RPMI8226 (cell line): ENCODE data around the gene ZEB2.

Source experiments
- DNase-seq: peaks from one replicate; pipeline ENCODE4 v3.0.0-alpha.2; 2015

Gene ZEB2

DNA sequence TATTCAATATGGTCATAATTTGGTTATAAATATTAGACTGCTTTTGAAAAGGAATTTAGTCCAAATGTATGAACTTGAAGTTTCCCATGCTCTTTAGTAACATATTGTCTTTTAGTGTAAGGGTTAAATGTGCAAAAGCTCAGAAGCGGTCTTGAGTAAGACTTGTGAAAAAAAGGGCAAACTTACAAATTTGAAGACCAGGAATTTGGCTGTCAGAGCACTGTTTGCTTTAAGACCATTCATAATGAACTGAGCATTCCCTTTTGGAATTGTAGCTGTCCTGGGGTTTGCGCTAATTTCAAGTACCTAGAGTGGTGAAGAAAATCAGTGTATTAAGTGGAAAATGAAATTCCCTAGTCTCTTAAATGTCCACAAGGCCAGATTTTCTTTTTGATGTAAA, 6.9 kb upstream of the ZEB2 start:
- no peak for DNase-seq

- DNase-seq: no peak
Observed at GRCh38 chr2:144524118-144525009, 4.4 kb upstream of the ZEB2 start.

DNA sequence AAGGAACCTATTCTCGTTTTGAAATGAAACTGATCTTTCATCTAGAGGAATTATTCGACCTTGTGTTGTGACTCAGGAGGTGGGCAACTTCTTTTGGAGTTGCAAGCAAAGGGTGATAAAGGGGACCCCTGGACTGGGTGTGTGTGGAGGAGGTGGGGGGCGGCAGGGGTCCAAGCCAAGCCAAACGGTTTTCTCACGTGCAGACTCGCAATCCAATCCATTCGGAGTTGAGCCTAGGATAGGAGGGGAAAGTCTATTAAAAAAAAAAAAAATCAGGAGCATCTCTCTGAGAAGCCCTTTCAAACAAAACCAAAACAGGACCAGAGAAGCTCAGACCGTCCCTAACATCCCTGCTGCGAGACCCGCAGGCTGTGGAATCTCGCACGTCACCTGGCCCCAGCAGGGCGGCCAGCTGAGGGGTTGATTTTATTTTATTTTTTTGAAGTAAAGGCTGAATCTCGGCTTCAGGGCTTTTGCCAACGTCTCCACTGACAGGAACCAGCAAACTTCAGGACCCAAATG, 3.7 kb upstream of the ZEB2 start:
- no peak for DNase-seq

DNA sequence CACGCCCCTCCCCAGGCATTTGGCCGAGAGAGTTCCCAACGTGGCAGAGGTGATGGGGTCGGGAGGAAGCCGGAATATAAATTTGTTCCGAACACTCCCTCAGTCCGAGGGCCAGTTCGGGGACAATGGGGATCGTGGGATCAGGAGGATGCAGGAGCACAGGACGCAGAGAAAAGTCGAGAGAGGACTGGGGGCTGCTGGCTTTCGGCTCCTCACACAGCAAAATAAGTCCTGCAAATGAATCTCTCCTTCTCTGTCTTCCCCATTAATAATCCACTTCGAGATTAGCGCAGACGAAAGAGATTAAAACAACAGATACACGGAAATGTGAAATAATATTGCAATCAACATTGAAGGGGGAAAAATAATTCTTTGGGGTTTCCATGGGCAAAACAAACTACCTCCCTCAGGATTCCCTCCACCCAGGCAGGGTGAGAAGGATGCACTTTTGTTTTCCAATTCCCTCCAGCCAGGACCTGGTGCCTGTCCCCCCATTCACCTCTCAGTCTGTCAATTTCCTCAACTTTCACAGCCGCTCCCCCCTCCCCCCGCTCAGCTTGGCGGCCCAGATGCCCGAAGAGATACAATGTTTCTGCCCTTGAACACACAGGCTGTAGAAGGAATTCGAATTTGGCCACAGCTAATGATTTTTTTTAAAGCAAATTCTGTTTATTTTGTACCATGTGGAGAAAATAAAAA, 3.1 kb upstream of the ZEB2 start:
- DNase-seq: no peak

- no peak for DNase-seq
Observed at GRCh38 chr2:144522176-144522896, 2.4 kb upstream of the ZEB2 start.

GRCh38 chr2:144521686-144522085, 1.8 kb upstream of the ZEB2 start:
- DNase-seq: no peak

GRCh38 chr2:144520756-144521487, 1.0 kb upstream of the ZEB2 start:
- DNase-seq: no peak

GRCh38 chr2:144519597-144519933, 354 bp downstream of the ZEB2 start:
- no peak for DNase-seq

GRCh38 chr2:144518748-144519596, 947 bp downstream of the ZEB2 start:
- DNase-seq: peak; percentile 44

DNA sequence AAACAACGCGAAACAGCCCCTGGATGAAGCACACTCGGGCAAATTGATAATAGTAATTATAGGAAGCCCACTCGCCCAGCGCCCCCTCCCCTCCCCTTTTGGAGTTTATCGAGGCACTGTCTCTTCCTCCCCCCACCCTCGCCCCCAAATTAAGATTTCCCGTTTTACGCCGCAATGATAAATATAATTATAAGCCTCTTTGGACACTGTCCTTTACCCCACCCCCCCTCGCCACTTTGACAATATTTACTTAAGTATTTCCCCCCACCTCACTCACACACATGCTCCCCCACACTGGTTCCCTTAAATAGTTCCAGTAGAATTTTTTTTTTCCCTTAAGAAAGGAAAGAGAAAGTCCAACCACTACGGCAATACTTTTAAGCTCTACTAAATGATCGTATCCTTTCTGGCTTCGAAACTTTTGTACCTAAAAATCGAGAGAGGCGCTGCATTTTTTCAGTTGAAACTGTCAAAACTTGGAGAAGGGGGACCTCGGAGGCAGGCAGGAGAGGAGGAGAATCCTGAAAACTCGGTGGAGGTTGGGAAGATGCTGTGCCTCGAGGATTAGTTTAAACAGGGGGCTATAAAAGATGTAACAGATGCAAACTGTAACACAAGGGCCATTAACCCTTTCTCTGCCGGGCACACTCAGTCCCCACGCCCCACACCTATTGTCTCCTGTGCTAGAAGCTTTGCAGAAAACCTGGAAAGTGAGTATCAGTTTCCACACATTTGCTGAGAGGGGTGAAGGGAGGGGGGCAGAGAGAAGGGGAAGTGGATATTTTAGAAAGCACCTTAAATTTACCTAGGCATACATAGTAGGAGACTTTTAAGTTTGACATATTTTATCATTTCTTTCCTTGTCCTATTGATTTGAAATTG, 1.8 kb downstream of the ZEB2 start:
- DNase-seq: no peak

DNA sequence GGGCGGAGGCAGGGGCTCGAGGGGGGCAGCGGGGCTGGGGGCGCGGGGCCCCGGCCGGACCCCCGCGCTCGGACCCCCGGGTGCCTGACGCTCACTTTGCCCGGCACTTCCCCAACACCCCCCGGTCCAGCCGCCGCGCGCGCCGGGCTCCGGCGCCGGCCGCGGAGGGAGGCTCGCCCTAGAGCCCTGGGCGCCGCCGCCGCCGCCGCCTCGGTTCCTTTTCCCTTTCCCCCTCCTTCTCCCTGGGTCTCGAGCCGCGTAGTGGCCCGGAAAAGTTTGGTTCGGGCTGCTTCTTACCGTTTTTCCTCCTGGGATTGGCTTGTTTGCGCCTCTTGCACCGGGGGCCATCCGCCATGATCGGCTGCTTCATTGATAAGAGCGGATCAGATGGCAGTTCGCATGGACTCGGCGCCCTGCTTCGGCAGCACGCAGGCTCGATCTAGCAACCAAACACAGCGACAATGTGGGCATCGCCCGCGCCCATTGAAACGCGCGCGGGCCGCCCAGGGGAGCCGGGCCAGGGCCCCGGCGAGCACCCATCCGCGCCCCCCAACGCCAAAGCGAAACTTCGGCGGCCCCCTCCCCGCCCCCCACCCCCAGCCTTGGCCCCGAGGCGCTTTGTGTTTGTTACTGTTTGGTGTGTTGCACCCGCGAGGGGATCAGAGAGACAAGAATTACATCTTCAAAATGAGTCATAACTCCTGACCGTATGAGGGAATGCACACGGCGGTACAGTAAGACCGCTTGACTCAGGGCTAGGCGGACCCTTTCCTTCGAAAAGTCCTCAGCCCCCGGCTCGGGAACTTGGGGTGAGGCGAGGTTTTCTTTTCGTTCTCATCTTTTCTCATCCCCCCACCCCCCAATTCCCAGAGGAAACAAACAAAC, 2.7 kb downstream of the ZEB2 start:
- no peak for DNase-seq

DNA sequence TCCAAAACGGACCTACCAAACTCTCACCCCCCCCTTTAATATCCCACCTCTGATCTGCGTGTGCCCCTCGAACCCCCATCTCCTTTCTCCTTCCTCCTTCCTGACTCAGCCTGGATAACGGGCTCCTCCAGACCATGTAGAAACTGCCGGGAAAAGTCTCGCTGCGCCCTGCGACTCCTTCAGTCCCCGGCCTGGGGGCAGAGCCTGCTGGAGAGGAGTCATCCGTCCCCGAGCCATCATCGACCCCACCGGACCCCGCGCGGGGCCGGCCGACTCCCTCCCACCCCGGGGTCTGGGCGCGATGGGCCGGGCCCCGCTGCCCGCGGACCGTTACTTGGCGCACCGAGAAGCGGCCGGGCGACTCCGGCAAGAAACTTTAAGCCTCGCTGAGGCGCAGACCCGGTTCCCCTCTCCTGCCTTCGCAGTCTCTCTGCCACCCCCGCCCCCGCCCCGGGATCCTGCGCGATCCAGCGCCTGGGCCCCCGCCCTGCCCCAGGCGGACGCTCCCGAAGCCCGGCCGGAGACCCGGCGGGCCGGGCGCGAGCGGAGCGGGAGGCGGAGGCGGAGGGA, 3.4 kb downstream of the ZEB2 start:
- DNase-seq: no peak

DNA sequence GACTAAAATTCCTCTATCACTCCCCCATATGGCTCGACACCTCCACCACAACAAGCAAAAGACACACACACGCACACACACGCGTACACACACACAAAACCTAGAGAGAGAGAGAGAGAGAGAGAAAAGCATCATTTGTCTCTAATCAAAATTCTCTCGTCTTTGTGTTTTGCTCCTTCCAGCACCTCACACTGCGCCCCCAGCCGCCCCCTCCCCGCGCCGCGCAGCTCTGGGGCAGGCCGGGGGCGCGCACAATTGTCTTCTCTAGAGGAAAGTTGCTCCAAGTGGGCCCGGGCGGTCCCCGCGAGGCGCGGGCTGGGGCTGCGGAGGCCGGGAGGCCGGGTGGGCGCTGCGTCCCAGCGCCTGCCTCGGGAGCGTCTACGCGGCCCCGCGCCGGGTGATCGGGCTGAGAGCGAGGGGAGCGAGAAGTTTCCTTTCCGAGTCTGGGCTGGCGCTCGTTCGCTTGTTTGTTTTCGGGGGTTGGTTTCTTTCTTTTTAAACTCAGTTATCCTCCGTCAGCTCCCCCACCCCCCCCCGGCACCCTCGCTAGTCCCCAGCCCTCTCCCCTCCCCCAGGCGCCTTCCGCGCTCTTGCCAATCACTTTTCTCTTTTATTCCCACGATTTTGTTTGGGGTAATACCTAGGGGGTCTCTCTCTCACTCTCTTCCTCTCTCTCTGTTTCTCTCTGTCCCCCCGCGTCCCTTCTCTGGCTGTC, 4.1 kb downstream of the ZEB2 start:
- DNase-seq: no peak

GRCh38 chr2:144515099-144515695, 4.7 kb downstream of the ZEB2 start:
- DNase-seq: no peak

- DNase-seq: no peak
Observed at GRCh38 chr2:144514616-144515091, 5.3 kb downstream of the ZEB2 start.

DNA sequence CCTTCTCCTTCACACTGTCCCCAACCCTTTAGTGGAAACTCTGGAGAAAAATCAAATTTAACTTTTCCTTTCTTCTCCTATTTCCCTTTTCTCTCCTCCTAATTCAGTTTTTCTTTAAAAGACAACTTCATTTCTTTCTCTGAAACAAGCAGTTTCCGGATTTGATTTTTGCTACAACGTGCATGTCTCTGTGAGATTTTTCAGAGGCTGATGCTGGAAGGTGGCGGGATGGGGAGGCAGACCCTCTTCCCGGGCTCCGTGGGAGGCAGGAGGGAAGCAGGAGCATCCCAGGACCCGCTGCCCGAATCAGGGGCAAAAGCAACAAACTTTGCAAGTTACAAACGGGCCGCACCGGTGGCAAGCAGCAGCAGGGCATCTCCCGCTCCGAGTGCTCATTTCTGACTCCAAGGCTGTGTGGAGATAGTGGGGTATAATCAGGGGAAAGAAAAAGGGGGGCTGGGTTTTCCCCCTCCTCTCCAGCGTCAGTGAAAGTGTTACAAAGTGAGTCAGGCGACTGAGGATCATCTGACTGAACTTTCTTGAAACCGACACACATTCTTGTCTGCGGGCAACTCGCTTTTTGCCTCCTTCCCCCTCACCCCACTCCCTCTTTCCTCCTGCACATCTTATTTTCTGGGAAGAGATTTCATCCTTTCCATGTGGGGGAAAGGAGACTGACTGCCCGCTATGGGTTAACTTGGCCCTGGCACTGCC, 6.4 kb downstream of the ZEB2 start:
- DNase-seq: no peak

- no peak for DNase-seq
Observed at GRCh38 chr2:144512891-144513351, 7.0 kb downstream of the ZEB2 start.
